ENCODE data around the gene NRIP2.

The NRIP2 gene

GRCh38 chr12:2820432-2820831, 14.4 kb downstream of the NRIP2 start:
- no peak for TF ChIP-seq OSR1 (CRISPR knock-in tag; IDR thresholded peaks at IDR 0.05)
- TF ChIP-seq ZNF70 (CRISPR knock-in tag; IDR thresholded peaks at IDR 0.05), result no peak
- TF ChIP-seq PPARA (CRISPR knock-in tag; IDR thresholded peaks at IDR 0.05; ENCODE audit: borderline replicate concordance), result no peak
- no peak for TF ChIP-seq SNAI2 (CRISPR knock-in tag; IDR thresholded peaks at IDR 0.05)
- no peak for TF ChIP-seq POU6F1 (CRISPR knock-in tag; IDR thresholded peaks at IDR 0.05; ENCODE audit: borderline replicate concordance, low read depth)
- TF ChIP-seq RARB (CRISPR knock-in tag; IDR thresholded peaks at IDR 0.05), result no peak
- no peak for TF ChIP-seq ARNTL (CRISPR knock-in tag; IDR thresholded peaks at IDR 0.05; ENCODE audit: borderline replicate concordance, low read depth)
- TF ChIP-seq TOX (CRISPR knock-in tag; IDR thresholded peaks at IDR 0.05; ENCODE audit: borderline replicate concordance), result no peak
- TF ChIP-seq ESRRG (CRISPR knock-in tag; IDR thresholded peaks at IDR 0.05), result no peak
- TF ChIP-seq ZNF565 (CRISPR knock-in tag; conservative IDR thresholded peaks at IDR 0.05; ENCODE audit: low read depth), result no peak
- TF ChIP-seq TCF4 (CRISPR knock-in tag; IDR thresholded peaks at IDR 0.05; ENCODE audit: borderline replicate concordance), result no peak
- no peak for TF ChIP-seq ZFP30 (CRISPR knock-in tag; IDR thresholded peaks at IDR 0.05)
- ATAC-seq, result no peak

DNA sequence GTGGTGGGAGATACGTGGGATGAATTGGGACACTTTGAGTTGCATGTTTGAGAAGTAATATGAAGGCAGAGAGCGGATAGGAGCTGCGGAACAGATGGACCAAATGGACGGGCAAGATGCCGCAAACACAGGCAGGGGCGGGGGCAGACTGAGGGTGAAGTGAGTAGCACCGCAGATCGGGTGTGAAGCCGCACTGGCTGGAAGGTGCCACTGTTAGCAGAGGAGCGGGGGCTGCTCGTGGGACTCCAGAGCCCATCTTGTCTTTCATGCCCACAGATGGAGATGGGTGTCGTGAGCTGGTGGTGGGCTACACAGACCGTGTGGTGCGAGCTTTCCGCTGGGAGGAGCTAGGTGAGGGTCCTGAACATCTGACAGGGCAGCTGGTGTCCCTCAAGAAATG, 15.0 kb downstream of the NRIP2 start:
- no peak for TF ChIP-seq OSR1 (CRISPR knock-in tag; IDR thresholded peaks at IDR 0.05)
- TF ChIP-seq TCF4 (CRISPR knock-in tag; IDR thresholded peaks at IDR 0.05; ENCODE audit: borderline replicate concordance), result no peak
- no peak for TF ChIP-seq GLIS3 (CRISPR knock-in tag; IDR thresholded peaks at IDR 0.05)
- no peak for TF ChIP-seq ZC3H10 (CRISPR knock-in tag; IDR thresholded peaks at IDR 0.05)
- TF ChIP-seq POU6F1 (CRISPR knock-in tag; IDR thresholded peaks at IDR 0.05; ENCODE audit: borderline replicate concordance, low read depth), result no peak
- no peak for TF ChIP-seq RARB (CRISPR knock-in tag; IDR thresholded peaks at IDR 0.05)
- TF ChIP-seq TOX (CRISPR knock-in tag; IDR thresholded peaks at IDR 0.05; ENCODE audit: borderline replicate concordance), result no peak
- TF ChIP-seq ISL1 (CRISPR knock-in tag; IDR thresholded peaks at IDR 0.05), result no peak
- TF ChIP-seq CSRNP3 (CRISPR knock-in tag; IDR thresholded peaks at IDR 0.05), result no peak
- TF ChIP-seq TSHZ2 (CRISPR knock-in tag; IDR thresholded peaks at IDR 0.05), result no peak
- TF ChIP-seq ESRRG (CRISPR knock-in tag; IDR thresholded peaks at IDR 0.05), result no peak
- TF ChIP-seq, protein P1, sequence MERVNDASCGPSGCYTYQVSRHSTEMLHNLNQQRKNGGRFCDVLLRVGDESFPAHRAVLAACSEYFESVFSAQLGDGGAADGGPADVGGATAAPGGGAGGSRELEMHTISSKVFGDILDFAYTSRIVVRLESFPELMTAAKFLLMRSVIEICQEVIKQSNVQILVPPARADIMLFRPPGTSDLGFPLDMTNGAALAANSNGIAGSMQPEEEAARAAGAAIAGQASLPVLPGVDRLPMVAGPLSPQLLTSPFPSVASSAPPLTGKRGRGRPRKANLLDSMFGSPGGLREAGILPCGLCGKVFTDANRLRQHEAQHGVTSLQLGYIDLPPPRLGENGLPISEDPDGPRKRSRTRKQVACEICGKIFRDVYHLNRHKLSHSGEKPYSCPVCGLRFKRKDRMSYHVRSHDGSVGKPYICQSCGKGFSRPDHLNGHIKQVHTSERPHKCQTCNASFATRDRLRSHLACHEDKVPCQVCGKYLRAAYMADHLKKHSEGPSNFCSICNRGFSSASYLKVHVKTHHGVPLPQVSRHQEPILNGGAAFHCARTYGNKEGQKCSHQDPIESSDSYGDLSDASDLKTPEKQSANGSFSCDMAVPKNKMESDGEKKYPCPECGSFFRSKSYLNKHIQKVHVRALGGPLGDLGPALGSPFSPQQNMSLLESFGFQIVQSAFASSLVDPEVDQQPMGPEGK (CRISPR knock-in tag; IDR thresholded peaks at IDR 0.05; ENCODE audit: borderline replicate concordance), result no peak
- TF ChIP-seq CSDC2 (CRISPR knock-in tag; IDR thresholded peaks at IDR 0.05), result no peak
- TF ChIP-seq ZNF8 (CRISPR knock-in tag; IDR thresholded peaks at IDR 0.05), result no peak
- TF ChIP-seq ZFP3 (CRISPR knock-in tag; IDR thresholded peaks at IDR 0.05), result no peak
- TF ChIP-seq ZNF565 (CRISPR knock-in tag; conservative IDR thresholded peaks at IDR 0.05; ENCODE audit: low read depth), result no peak
- TF ChIP-seq, protein P2, sequence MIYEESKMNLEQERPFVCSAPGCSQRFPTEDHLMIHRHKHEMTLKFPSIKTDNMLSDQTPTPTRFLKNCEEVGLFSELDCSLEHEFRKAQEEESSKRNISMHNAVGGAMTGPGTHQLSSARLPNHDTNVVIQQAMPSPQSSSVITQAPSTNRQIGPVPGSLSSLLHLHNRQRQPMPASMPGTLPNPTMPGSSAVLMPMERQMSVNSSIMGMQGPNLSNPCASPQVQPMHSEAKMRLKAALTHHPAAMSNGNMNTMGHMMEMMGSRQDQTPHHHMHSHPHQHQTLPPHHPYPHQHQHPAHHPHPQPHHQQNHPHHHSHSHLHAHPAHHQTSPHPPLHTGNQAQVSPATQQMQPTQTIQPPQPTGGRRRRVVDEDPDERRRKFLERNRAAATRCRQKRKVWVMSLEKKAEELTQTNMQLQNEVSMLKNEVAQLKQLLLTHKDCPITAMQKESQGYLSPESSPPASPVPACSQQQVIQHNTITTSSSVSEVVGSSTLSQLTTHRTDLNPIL (CRISPR knock-in tag; IDR thresholded peaks at IDR 0.05; ENCODE audit: low read depth), result no peak
- TF ChIP-seq SNAI2 (CRISPR knock-in tag; IDR thresholded peaks at IDR 0.05), result no peak
- ATAC-seq, result no peak
